ENCODE measurements around the gene ASB4.

ASB4 gene

DNA sequence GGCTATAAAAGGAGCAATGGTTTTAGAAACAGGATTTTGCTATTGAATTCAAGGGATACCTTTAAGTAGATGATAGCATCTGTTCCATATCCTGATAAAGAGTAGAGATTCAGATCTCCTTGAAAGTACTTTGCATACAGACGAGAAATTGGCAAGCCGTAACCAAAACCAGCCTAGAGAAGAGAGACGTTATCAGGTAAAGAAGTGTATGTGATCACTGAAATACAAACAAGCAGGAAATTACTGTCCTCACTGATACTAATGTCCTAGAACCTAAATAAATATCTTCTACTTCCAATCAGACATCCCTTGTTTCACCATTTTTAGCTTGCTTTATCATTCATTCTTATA is 101.2 kb downstream of the ASB4 start:
- DNase-seq (ENCODE audit: low read depth), result no peak
- H3K4me3 ChIP-seq (ENCODE audit: low read depth, low read length), result no peak overlapping the region
- TF ChIP-seq, protein P1, sequence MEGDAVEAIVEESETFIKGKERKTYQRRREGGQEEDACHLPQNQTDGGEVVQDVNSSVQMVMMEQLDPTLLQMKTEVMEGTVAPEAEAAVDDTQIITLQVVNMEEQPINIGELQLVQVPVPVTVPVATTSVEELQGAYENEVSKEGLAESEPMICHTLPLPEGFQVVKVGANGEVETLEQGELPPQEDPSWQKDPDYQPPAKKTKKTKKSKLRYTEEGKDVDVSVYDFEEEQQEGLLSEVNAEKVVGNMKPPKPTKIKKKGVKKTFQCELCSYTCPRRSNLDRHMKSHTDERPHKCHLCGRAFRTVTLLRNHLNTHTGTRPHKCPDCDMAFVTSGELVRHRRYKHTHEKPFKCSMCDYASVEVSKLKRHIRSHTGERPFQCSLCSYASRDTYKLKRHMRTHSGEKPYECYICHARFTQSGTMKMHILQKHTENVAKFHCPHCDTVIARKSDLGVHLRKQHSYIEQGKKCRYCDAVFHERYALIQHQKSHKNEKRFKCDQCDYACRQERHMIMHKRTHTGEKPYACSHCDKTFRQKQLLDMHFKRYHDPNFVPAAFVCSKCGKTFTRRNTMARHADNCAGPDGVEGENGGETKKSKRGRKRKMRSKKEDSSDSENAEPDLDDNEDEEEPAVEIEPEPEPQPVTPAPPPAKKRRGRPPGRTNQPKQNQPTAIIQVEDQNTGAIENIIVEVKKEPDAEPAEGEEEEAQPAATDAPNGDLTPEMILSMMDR (conservative IDR thresholded peaks at IDR 0.05; ENCODE audit: low read depth, low read length), result no peak

DNA sequence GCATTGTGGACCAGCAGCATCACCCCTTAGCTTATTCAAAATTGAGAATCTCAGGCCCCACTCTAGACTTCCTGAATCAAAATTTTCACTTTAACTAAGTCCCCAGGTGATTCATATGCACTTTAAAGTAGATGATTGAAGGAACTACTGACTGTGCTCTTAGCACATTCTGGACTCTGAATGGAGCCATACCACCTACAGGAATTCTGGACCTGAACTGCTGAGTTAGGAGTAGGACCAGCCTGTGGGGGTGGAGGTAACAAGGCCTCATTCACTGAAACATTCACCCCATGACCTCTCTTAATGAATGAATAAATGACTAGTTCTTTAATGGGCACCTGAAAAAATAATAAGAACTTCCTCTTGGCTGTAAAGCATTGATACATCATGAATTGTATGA is 103.3 kb downstream of the ASB4 start:
- no peak for DNase-seq (ENCODE audit: low read depth)
- no peak overlapping the region for H3K4me3 ChIP-seq (ENCODE audit: low read depth, low read length)
- TF ChIP-seq, protein P1 (conservative IDR thresholded peaks at IDR 0.05; ENCODE audit: low read depth, low read length), result no peak

DNA sequence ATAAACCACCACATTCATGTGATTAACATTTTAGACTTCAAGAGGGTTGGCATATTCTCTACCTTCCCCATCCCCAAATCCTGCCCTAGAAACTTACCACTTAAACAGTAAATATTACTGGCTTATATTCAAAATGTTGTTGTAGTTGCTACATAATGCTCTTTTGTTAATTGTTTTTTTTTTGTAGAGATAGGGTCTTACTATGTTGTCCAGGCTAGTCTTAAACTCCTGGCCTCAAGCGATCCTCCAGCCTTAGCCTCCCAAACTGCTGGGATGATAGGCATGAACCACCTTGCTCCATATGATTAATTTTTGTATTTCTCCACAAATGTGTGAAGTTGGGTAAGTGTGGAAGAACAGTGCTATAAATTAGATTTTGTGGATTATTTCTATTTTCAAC is 104.0 kb downstream of the ASB4 start:
- TF ChIP-seq, protein P1 (conservative IDR thresholded peaks at IDR 0.05; ENCODE audit: low read depth, low read length), result no peak
- H3K4me3 ChIP-seq (ENCODE audit: low read depth, low read length), result no peak overlapping the region
- DNase-seq (ENCODE audit: low read depth), result no peak
